ENCODE data around the gene FBXW12.

GRCh38 chr3:48344867-48345507 is 27.0 kb upstream of the FBXW12 start:
- no peak for TF ChIP-seq CTCF (IDR thresholded peaks at IDR 0.05; ENCODE audit: insufficient read depth, low read length)
- TF ChIP-seq REST (IDR thresholded peaks at IDR 0.05; ENCODE audit: insufficient replicate concordance, low read depth): no peak
- TF ChIP-seq POLR2AphosphoS5 (IDR thresholded peaks at IDR 0.05; ENCODE audit: low read depth): no peak
- no peak for TF ChIP-seq GABPA (IDR thresholded peaks at IDR 0.05; ENCODE audit: low read depth)
- TF ChIP-seq SPI1 (IDR thresholded peaks at IDR 0.05; ENCODE audit: borderline replicate concordance, low read depth): no peak

Data from HL-60 (cell line).